HG03354 (cell line): ENCODE data around the gene GUCY1A2.
"Not testable (repeated sequence)": the region's sequence is repeated elsewhere in the genome, so short reads cannot be mapped to it uniquely, and the experiment has no call there.

Source experiments
- ATAC-seq: cut with Tn5 transposase; IDR thresholded peaks from one replicate; pipeline ENCODE4 v1.9.1; 2021; ENCODE audit warnings: mild to moderate bottlenecking; ENCODE audit not compliant: unreplicated experiment, poor library complexity, severe bottlenecking

The GUCY1A2 gene

DNA sequence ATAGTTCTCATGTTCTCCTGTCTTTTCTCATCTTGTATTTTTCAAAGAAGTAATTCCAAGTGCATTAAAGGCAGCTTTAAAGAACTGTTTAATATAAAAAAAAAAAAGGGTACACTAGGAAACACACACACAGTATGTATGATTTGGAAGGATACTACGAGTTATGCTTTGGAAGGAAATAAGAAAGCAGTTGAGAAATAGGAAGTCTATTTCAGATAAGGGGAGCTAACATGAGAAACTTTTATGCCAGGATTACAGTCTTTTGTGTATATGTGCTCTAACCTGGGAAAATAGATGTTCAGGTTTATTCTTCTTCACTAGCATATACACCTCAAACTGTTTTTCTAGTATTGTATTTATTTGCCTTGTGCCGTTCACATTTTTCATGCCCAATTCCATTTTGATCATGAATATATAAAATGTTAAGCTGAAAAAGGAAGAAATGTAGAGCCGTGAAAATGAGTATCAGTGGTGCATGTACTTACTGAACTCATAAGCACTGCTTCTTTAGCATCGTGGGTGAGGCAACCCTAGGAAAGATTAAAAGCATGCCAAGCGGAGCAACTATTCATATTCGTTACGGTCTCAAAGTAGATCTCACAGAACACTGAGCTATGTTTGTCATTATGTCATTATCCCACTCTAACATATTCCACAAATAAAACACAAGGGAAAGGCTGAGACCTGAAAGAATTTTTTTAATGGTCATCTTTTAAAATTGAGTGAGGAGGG lies 59.6 kb downstream of the GUCY1A2 start:
- no peak for ATAC-seq

DNA sequence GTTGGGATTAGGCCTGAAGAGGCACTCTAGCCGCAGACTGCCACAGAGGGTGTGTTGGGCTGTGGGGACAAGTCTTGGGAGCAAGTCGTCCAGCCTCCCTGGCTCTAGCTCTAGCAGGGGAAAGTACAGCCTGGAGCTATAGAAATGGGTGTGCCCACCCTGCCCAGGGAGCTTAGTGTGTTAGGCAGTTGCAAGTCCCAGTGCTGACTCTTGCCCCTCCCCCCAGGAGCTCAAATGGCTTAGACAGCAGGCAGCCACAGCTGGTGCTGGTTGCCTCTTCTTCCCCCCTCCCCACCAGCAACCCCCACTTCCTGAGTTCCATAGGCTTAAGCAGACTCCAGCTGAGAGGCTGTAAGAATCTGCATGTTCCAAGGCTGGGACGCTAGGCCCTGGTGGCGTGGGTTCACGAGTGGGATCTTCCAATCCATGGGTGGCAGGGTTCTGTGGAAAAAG lies 61.2 kb downstream of the GUCY1A2 start:
- ATAC-seq: no peak

DNA sequence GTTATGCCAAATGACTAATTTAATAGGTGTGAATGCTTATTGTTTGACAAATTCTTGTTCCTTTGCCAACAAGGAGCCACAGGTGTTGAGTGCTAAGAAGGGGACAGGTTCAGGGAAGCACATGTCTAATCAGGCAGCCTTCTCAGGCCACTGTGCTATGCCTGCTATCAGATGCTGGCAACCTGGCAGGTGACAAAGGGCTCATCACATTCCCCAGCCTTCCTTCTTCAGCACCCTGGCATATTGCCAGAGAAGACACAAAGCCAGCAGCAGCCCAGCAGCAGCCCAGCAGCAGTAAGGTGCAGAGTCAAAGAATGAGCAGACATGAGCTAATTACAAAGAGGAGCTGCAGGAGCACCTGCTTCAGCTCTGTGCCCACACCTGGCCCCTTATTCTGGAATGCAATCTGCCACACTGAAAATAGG lies 68.2 kb downstream of the GUCY1A2 start:
- ATAC-seq: no peak

DNA sequence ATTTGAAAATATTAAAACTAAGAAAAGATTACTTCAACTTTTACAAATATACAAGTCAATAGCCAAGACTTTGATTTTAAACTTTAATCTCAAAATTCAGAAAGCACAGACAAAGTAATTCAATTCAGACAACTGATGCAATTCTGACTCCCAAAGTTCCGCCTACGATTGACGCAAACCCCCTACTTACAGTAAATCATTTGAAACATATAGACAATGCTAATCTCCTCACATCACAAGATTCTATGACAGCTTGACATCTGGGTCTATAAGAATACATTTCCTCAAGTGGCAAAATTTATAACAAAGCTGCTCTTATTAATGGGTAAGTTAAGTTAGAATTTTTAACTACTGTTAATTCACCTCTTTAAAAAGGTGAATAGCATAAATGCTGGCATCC lies 75.2 kb downstream of the GUCY1A2 start:
- no peak for ATAC-seq

DNA sequence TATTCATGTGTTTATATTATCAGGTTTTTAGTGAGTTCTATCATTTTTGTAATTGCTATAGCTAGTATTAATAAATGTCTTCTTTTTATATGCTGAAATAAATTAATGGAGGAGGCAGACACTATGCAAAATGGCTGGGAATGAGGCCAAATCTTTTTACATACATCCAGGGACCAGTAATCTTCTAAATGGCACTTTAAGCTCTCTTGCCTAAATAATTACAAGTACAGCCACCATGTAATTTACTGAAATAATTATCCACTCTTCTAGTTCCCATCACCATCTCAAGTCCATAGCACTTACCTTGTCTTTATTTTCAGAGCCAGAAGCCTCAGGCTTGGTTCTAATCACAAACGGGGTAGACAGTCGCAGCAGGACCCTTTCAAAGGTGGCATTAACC lies 79.1 kb downstream of the GUCY1A2 start:
- no peak for ATAC-seq

GRCh38 chr11:106937111-106937510 lies 81.2 kb downstream of the GUCY1A2 start:
- ATAC-seq: no peak

DNA sequence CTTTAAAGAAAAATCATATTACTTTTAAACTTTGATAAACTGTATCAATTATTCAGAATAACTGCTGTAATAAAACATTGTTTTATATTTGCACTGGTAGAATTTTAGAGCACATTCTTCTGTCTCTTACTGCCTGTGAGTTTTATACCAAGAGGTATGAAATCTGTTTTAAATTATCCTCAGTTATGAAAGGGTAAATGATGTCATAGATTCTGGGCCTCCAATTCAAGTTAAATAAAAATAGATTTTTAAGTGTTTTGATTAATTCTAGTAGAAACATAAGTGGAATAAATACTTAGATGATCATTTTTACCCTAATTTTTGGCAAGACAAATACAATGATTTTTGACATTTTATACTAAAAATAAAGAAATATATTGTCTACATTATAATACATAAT lies 93.0 kb downstream of the GUCY1A2 start:
- ATAC-seq: no peak

- no peak for ATAC-seq
Observed at GRCh38 chr11:106920899-106921509, 97.3 kb downstream of the GUCY1A2 start.

GRCh38 chr11:106917973-106918372 lies 100.3 kb downstream of the GUCY1A2 start:
- ATAC-seq: peak; percentile 64

DNA sequence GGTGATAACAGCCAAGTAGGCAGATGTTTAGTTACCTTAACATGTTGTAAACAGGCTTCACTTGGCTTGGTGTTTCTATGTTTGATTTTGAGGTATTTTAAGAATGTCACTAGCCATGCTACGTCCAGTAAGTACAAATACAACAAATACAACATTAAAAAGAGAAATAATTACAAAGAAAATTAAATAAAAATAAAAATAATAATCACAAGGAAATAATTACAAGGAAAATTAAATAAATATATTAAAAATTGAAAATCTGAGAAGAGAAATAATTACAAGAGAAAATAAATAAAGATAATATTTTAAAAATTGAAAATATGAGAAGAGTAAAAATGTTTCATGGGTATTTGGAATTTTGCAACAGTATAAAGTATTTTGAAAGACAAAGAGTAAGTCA lies 103.9 kb downstream of the GUCY1A2 start:
- ATAC-seq: no peak

- ATAC-seq: no peak
Observed at GRCh38 chr11:106913141-106913540, 105.1 kb downstream of the GUCY1A2 start.

- no peak for ATAC-seq
Observed at GRCh38 chr11:106904826-106905225, 113.5 kb downstream of the GUCY1A2 start.

DNA sequence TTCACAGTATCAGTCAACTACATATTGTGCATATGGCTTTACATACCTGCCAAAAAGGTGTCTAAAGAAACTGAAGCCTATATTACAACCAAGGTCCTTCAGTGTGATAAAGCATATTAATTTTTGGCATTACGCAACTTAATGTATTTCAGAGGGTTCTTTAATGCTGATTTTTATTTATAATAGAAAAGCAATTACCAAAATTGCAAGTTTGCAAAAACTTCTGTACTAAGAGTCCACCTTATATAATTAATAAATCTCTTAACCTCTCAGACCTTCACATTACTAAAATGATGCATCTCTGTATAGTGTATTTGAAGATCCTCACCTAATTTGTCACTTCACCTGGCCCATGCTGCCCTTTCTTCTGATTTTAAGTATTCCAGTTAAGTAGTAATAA lies 128.6 kb downstream of the GUCY1A2 start:
- no peak for ATAC-seq

GRCh38 chr11:106888386-106888785 lies 129.9 kb downstream of the GUCY1A2 start:
- ATAC-seq: no peak

DNA sequence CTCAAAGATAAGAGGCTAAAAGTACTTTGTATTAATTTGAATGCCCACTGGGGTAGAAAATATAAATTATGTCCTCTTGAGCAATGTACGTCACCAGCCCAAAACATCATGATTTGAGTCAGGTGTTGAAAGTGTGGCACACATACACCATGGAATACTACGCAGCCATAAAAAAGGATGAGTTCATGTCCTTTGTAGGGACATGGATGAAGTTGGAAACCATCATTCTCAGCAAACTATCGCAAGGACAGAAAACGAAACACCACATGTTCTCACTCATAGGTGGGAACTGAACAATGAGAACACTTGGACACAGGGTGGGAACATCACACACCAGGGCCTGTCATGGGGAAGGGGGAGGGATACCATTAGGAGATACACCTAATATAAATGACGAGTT lies 134.6 kb downstream of the GUCY1A2 start:
- not testable (repeated sequence) for ATAC-seq

GRCh38 chr11:106879832-106880546 lies 138.3 kb downstream of the GUCY1A2 start:
- no peak for ATAC-seq

DNA sequence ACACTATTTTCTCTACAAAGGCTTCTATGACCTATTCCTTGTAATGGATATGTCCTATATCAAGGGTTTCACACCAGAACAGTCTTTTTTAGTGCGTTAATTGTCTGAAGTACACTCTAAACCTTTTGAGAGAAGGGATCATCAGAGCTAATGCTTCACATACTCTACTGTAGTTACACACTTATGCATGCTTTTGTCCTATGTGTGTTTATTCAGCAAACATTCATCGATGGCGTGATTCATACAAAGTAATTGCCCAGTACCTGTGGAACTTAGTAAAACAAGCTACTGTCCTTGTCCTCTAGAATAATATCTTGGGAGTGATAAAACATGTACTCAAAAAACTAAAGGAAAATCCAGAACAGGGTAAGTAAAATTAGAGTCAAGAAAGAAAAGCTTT lies 139.2 kb downstream of the GUCY1A2 start:
- no peak for ATAC-seq

DNA sequence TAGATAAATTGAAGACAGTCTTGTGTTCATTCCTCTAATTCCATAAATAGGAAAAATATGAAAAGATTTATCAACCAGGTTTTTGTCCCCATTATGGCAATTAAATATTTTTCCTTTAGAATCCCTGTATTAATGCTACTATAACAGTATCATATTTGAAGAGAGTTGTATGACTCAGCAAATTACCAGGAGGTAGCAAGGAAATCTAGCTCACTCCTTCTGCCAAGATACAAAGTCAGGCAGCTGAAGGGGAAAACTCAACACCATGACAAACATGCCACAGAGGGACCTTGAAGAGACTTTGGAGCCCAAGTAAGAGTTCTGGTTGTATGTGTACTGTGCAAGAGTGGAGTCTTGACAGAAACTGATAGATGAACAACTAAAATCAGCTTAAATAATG lies 143.3 kb downstream of the GUCY1A2 start:
- no peak for ATAC-seq

GRCh38 chr11:106872246-106872645 lies 146.0 kb downstream of the GUCY1A2 start:
- ATAC-seq: no peak

- ATAC-seq: no peak
Observed at GRCh38 chr11:106858200-106858599, 160.1 kb downstream of the GUCY1A2 start.

GRCh38 chr11:106856566-106856965 lies 161.7 kb downstream of the GUCY1A2 start:
- ATAC-seq: no peak
